GM21576 (cell line): ENCODE results near the gene TMEM131.
"Not testable (repeated sequence)": the region's sequence is repeated elsewhere in the genome, so short reads cannot be mapped to it uniquely, and the experiment has no call there.

Source experiments
- ATAC-seq: cut with Tn5 transposase; IDR thresholded peaks from one replicate; pipeline ENCODE4 v1.9.1; 2021; ENCODE audit warnings: mild to moderate bottlenecking, moderate library complexity; ENCODE audit not compliant: unreplicated experiment

The TMEM131 gene

DNA sequence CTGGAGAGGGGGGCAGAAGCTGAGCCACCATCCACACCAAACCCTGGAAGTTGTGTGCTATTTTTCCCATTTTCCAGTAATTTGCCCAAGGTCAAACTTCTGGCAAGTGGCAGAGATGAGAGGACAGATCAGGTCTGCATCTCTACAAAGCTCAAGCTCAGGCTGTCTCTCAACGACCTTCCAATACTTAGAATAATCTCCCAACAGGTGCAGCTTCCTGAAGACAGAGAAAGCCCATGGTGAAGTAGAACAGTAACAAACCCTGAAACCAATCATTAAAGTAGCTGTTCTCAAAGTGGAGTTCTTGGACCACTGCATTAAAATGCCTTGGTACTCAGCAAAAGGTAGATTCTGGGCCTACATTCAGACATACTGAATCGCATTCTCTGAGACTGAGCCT is 37.6 kb downstream of the TMEM131 start:
- no peak for ATAC-seq

DNA sequence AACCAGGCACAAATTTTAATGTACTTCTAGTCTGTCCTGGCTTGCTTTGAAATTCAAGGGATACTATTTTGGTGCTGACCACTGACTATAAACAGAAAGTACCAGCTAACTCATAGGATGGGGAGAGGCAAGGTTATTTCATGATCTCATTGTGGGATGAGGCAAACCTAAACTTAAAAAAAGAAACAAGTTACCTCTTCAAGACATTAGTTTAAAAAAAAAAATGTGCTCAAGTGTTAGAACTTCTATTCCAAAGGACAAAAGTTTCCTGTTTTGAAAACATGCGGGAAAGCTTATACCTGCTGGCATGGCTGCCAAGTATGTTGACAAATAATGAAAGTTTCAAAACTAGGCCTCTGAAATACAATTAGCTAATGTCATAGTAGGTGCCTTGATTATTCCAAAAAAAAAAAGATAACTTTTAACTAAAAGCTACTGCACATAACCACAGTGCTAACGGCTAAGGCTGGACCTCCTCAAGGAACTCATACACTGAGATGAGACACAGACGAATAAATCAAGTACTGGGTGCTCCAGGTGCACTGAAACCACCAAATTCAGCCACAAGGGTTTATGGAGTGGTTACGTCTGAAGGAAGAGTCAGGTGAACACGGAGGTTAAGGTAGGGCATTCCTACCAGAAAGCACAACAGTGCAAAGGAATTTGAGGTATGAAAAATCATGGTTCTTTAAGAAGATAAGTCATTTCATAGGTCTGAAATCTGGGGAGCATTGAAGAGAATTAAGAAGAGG is 38.1 kb downstream of the TMEM131 start:
- ATAC-seq: no peak

DNA sequence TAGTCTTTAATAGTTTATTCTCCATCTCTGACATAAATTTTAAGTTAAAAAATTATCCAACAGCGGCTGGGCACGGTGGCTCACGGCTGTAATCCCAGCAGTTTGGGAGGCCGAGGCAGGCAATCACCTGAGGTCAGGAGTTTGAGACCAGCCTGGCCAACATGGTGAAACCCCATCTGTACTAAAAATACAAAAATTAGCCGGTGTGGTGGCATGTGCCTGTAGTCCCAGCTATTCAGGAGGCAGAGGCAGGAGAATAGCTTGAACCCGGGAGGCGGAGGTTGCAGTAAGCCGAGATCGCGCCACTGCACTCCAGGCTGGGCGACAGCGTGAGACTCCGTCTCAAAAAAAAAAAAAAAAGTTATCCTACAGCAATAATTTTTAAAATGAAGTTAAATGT is 39.0 kb downstream of the TMEM131 start:
- not testable (repeated sequence) for ATAC-seq

DNA sequence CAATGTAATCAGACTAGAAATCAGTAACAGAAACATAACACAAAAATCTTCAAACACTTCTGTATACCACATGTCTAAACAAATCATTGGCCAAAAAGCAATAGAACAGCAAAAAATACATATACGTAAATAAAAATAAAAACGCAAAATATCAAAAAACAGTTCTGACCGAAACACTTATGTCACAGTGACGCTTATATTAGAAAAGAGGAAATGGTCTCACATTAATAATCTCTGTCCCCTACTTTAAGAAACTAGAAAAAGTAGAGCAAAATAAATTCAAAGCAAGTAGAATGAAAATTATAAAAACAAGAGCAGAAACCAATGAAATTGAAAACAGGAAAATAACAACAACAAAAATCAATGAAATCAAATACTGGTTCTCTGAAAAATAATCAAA is 41.9 kb downstream of the TMEM131 start:
- ATAC-seq: no peak

DNA sequence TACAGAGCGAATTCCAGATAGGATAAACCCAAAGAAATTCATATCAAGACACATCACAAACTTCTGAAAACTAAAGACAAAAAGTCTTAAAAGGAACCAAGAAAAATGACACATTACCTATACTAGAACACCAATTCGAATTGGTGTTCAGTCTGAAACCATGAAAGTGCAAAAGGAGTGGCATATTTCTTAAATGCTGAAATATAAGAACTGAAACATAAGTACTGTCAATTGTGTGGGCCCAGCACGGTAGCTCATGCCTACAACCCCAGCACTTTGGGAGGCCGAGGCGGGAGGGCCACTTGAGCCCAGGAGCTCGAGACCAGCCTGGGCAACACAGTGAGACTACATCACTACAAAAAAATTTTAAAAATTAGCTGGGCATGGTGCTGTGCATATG is 43.4 kb downstream of the TMEM131 start:
- ATAC-seq: no peak

DNA sequence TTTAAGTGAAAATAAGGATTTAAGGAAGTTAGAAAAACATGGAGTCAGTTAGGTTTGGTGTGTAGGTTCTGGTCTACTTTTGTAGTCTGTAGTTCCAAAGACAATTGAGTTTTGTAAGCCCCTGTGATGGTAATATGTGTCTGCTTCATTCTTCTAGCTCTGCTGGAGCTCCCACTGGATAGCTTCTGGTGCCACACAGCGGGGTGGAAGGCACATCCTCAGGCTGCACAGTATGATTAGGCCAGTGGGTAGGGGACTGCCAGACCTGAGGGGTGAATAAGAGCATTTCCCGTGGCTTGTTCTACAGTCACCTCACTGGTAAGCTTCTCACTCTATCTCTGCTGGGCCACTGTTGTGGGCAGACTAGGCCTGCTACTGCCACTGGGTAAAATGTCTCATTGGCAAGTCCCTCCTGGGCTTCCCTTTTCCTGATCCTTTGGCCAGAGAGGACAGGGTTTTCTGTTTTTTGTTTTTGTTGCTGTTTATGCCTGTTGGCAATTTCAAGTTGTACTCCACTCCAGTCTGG is 44.5 kb downstream of the TMEM131 start:
- no peak for ATAC-seq

DNA sequence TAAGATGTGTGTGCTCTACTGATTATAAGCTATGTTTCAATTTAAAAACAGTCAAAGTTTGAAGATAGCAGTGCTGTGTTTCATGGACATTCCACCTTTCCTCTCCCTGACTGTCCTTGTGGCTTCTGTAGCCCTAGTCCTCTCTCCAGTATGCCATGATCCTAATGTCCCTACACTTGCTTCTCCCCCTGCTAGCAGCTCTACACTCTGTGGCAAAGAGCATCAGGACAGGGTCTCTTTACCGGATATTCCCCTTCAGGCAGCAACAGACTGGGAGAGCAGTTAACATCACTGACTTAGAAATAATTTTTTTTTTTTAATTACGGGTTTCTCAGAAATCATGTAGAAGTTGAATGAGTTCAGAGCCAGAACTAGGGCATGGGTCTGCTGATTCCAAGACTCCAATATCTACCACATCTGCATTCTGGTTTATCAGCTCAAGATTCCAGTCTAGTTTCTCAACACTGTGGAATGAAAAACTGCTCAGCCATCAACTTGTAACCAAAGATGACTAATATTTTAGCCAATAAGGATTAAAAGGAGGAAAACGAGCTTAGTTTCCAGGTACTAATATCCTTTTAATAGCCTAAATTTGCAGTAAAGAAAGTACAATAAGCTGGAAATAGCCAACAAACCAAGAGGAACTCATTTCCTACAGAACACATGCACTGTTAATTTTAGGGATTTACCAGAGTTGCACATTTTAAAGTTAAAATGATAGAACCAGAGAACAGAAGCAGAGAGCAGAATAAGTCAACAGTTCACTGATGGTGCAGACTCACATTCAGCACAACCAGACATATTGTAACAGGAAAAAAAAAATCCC is 45.2 kb downstream of the TMEM131 start:
- ATAC-seq: no peak

DNA sequence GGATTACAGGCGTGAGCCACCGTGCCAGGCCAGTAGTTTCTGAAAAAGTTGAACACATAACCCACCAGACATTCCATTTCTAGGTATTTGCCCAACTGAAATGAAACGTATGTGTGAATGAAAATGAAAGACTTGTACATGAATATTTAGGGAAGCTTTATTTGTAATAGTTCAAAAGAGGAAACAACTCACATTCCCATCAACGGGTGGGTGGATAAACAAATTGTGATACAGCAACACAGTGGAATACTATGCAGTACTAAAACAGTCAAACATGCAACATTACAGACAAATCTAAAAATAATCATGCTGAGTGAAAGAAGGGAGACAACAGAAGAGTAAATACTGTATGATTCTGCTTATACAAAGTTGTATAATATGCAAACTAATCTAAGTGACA is 46.8 kb downstream of the TMEM131 start:
- no peak for ATAC-seq

DNA sequence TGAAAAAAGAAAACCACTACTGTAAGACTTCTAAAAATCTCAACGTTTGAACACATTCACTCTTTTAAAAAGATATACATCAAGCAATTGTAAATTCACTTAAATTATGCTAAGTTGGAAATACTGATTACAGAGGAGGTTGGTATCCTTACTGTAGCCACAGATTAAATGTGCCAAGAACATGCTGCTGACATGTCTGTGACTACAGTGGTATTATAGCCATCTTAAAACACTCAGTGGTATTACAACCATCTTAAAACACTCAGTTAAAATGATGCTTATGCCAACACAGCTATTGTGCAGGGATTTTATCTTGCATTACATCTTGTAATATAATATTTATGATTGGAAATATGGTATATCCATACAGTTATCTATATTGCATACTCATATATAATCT is 50.0 kb downstream of the TMEM131 start:
- no peak for ATAC-seq

DNA sequence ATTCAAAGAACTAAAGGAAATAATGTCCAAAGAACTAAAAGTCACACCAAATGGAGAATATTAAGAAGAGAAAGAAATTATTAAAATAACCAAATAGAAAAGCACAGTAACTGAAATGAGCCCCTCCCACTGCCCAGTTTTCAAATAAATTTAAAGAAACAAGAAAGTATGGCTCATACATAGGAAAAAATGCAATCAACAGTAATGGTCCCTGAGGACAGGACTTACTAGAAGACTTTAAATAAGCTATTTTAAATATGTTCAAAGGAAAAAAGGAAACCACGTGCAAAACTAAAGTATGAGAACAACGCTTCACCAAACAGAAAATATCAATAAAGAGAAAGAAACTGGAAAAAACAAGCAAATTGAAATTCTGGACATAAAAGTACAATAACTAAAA is 58.9 kb downstream of the TMEM131 start:
- ATAC-seq: no peak

DNA sequence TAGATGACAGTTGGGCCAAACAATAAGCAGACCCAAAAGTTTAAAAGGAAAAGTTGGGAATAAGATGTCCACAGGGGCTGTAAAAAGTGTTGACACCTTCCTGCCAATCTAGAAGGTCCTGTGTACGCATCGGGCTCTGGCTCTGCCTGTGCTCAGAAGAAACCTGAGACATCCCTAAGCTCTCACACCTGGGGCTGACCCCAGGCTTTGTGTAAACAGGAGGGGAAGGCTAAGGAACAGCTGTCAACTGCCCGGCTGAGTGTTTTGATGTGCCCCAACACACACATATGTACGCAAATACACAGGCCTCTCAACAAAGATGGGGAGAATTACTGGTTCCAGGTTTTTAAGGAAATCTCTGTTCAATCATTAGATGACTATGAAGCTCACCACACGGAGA is 59.5 kb downstream of the TMEM131 start:
- ATAC-seq: peak; percentile 71

DNA sequence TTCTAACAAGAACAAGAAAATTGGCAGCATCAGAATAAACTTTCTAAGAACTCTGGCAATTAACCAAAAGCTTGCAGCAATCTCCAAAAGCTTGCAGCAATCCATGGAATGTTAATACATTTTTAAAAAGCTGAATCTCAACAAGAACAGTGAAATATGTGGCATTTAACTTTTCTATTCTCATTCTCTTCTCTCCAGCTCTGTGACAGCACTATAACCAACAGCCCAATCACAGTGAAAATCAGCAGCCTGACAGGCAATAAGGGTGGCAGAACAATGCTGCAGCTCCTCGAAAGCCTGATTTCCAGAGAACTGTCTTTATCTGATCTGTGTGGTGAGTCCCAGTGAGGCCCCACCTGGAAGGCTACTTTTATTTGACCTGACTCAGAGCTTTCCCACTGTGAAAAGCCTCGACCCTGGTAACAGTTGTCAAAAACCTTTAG is 60.0 kb downstream of the TMEM131 start:
- no peak for ATAC-seq

DNA sequence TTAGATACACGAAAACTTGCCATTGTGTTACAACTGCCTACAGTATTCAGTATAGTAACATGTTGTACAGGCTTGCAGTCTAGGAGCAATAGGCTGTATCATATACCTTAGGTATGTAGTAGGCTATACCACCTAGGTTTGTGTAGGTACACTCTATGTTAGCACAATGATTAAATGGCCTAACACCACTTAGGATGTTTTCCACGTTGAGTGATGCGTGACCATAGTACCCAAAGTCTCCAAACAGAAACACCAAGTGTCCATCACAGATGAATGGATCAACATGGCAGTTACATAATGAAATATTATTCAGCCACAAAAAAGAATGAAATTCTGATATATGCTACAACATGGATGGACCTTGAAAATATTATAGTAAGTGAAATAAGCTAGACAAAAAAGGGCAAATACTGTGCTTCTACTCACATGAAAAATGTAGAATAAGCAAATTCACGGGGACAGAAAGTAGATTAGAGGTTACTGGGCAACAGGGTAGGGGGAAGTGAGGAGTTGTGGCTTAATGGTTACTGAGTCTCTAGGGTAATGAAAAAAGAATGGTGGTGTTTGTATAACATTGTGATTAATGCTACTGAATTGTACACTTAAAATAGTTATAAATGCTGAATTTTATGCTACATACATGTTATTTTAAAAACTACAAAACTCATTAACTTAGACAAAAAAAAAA is 62.6 kb downstream of the TMEM131 start:
- ATAC-seq: peak; percentile 36

DNA sequence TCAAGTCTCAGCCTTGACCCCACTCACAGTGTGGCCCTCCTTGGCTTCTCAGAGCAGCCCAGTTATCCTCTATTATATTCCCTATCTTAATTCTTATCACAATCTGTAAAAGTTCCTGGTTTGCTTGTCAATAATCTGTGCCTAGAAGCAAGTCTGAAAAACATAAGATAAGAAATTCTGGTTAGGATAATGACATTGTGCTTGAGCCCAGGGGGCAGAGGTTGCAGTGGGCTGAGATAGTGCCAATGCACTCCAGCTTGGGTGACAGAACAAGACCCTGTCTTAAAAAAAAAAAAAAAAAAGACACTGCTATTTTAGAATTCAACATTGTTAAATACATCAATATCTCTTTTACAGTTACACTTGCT is 63.9 kb downstream of the TMEM131 start:
- ATAC-seq: no peak

DNA sequence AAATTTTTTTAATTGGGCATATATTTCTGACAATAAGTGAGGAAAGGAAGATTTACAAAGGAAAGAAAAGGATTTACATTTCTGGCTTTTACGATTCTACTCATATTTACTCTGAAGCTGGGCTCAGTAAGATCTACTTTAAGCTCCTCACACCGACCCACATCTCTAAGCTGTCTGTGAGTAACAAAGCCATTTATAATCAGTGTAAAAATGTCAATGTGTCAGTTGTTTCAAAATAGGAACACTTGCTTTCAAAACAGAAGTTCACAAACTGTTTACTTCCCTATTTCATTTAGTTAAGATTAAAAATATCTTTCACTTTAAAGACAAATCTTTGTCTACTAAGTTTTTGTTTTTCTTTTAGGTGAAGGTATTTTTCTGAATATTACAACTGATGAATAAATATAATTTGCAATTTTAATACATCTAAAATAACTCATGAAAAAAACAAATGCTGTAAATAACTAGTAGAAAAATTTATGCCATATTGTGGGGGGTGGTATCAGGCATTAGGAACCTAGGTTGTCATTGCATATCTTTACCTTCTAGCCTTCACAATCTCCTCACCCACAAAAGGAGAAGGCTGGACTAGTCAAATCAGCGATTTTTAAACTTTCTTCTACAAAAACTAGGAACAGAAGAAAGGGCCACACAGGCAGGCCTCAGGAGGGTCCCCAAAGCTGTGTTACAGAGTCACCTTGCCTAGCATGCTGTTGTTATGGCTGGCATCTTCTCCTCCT is 64.5 kb downstream of the TMEM131 start:
- no peak for ATAC-seq

DNA sequence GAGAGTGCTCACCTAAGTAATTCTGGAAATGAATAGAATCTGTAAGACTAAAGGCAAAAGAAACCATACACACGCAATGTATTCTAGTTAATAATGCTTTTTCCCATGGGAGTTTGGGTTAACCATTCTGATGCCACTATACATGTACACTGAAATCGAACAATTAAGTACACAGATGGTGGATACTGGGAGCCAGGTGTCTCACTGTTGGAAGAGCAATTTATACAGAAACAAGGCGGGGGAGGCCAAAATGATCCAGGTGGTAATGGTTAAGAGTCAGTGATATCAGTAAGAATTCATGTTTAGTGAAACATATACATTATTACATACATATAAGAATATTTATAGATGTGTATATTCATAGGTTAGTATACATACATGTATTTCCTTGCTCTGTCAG is 67.2 kb downstream of the TMEM131 start:
- ATAC-seq: no peak

DNA sequence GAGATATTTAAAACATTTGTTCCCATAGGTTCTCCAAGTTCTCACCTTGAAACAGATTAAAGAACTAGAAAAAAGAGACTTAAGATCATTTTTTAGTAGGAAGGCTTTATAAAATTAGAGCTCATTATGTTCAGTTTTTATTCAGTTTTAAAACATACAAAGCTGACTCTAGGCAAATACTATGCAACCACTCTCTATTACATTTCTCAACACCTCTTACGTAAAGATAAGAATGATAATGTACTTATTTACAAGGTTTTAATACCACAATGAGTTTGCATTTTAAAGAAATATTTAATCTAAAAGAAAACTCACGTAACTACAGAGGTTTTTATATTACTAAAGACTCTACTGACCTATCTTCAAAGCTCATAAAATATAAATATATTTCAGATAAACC is 68.8 kb downstream of the TMEM131 start:
- no peak for ATAC-seq

DNA sequence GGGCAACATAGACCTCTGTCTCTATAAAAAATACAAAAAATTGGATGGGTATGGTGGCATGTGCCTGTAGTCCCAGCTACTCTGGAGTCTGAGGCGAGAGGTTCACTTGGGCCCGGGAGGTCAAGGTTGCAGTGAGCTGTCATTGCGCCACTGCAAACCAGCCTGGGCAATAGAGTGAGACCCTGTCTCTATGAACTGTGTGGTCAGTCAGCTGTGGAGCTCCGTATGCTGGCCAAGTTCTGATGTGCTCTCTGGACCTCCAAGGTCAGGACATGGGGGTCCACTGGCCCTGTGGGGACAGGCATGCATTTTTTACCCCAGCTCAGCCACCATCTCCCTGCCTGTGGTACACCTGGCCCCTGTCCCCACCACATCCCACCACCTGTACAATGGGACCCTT is 71.6 kb downstream of the TMEM131 start:
- no peak for ATAC-seq

DNA sequence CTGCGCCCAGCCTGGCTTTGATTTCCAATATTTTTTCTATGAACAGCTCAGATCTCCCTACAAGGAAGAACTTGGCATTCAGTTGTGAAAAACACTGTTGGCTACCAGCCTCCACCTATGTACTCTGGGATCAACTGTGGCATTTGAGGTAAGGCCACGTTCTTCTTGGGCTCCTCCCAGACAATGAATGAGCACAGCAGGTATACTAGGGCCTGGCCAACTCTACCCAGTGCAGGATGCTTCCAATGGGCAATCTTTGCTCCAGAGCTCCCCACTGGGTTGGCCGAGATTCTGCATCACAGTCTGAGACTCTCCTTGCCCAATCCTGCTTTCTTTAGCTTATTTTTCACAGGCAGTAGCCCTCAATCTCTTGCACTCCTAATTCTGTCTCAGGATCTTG is 75.9 kb downstream of the TMEM131 start:
- ATAC-seq: no peak

DNA sequence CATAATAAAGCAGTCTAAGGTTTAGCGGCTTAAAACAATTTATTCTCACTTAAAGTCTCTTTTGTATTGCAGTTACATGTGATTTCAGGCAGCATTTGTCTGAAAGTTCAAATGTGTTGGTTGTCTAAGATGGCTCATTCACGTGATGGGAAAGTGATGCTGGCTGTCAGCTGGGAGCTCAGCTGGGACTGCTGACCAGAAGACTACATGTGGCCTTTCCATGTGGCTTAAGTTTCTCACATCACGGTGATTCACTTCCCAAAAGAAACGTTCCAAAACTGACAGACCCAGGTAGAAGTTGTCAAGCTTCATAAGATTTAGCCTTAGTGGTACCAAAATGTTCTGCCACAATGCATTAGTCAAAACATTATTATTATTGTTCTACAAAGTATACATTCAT is 76.9 kb downstream of the TMEM131 start:
- ATAC-seq: no peak

DNA sequence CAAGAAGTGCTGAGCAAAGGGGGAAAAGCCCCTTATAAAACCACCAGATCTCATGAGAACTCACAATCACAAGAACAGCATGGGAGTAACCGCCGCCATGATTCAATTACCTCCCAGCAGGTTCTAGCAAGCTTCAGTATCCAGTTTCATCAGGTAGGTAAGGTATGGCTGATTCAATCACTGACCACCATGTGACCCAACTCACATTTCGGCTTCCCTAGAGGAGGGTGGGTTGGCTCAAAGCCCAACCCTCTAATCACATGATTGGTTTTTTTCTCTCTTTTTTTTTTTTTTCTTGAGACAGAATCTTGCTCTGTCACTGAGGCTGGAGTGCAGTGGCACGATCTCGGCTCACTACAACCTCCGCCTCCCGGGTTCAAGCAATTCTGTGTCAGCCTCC is 78.1 kb downstream of the TMEM131 start:
- not testable (repeated sequence) for ATAC-seq
